Uterus (tissue), 4 donors: ENCODE data around the gene ATP10A. TPM values are rescaled to one million over a fixed set of nuclear protein-coding genes. Genes with fewer than 3 reads are reported as not detected.
A peak's percentile ranks its signal among the peaks of the same experiment; 100 is the strongest.

ENCODE experiments used
- DNase-seq, 2 donors: peaks; one replicate each; pipeline ENCODE4 v3.0.0-alpha.2; 2019 to 2020
- H3K27ac ChIP-seq, 2 donors: fragments of 200-600 bp; sonication (generic); 1 replicate in 1 of 2; 2 replicates in 1 of 2; pipeline ENCODE4 v1.5.1; 2016 to 2018
- H3K27me3 ChIP-seq, 2 donors: fragments of 200-600 bp; sonication (generic); one replicate each; pipeline ENCODE4 v1.5.1; 2018 to 2019; ENCODE audit warnings: control low read depth in 1 of 2
- H3K36me3 ChIP-seq, 2 donors: fragments of 200-600 bp; sonication (generic); one replicate each; pipeline ENCODE4 v1.5.1; 2019; ENCODE audit warnings: control low read depth in 1 of 2
- H3K4me1 ChIP-seq, 2 donors: fragments of 200-600 bp; sonication (generic); one replicate each; pipeline ENCODE4 v1.5.1; 2018 to 2019; ENCODE audit warnings: control low read depth in 1 of 2
- H3K4me3 ChIP-seq, 2 donors: fragments of 200-600 bp; sonication (generic); 1 replicate in 1 of 2; 2 replicates in 1 of 2; pipeline ENCODE4 v1.5.1; 2018 to 2019; ENCODE audit warnings: mild to moderate bottlenecking in 1 of 2
- H3K9me3 ChIP-seq, 2 donors: fragments of 200-600 bp; sonication (generic); one replicate each; pipeline ENCODE4 v1.5.1; 2019; ENCODE audit warnings: control low read depth in 1 of 2
- POLR2A ChIP-seq, 2 donors: fragments of 450-650 bp; IDR thresholded peaks; one replicate each; pipeline ENCODE4 v1.6.1; 2016; ENCODE audit warnings: antibody characterized with exemption in 2 of 2, mild to moderate bottlenecking in 1 of 2, moderate library complexity in 1 of 2
- intact Hi-C: fragments of 100-400 bp; cut with DNase I; formaldehyde crosslinking; loops from one replicate; pipeline ENCODE4 v1.15.1; 2023; ENCODE audit warnings: low total_unique reads
- total RNA-seq, 4 donors: library from RNA; depleted of rRNA in 3 of 4; stranded (reverse); fragments of >200 nt in 3 of 4; gene quantifications; one replicate each; pipeline versions ENCODE4 v1.1.0 to v1.2.4, GENCODE V29; 2014 to 2023
- TF ChIP-seq, protein P1 (sequence below), 4 experiments: fragments of 200-600 bp in 2 of 4; fragments of 450-650 bp in 2 of 4; sonication (generic) in 2 of 4; IDR thresholded peaks; one replicate each; pipeline ENCODE4 v1.5.1; 2016 to 2019; ENCODE audit warnings: antibody characterized with exemption in 4 of 4, mild to moderate bottlenecking in 2 of 4, moderate library complexity in 1 of 4
- donor health status: DM: yes; HTN: yes; CAD: no.

The ATP10A gene
- total RNA-seq, 4 donors from 2014 or later: 0.29 to 3.8 (median 2.5) TPM

GRCh38 chr15:25683415-25683814, 179.7 kb downstream of the ATP10A start:
- no peaks in the 10 kb centered on the region for H3K27me3 ChIP-seq
- no peak overlapping the region for H3K4me3 ChIP-seq
- TF ChIP-seq POLR2A (IDR thresholded peaks at IDR 0.05): no peak
- TF ChIP-seq, protein P1, sequence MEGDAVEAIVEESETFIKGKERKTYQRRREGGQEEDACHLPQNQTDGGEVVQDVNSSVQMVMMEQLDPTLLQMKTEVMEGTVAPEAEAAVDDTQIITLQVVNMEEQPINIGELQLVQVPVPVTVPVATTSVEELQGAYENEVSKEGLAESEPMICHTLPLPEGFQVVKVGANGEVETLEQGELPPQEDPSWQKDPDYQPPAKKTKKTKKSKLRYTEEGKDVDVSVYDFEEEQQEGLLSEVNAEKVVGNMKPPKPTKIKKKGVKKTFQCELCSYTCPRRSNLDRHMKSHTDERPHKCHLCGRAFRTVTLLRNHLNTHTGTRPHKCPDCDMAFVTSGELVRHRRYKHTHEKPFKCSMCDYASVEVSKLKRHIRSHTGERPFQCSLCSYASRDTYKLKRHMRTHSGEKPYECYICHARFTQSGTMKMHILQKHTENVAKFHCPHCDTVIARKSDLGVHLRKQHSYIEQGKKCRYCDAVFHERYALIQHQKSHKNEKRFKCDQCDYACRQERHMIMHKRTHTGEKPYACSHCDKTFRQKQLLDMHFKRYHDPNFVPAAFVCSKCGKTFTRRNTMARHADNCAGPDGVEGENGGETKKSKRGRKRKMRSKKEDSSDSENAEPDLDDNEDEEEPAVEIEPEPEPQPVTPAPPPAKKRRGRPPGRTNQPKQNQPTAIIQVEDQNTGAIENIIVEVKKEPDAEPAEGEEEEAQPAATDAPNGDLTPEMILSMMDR (IDR thresholded peaks at IDR 0.05): no peak
- H3K27ac ChIP-seq: peak overlapping the region; percentile 79 to 81
- H3K4me1 ChIP-seq: peaks cover 8 to 17% of the 10 kb centered on the region in 2 donors
- intact Hi-C loops: no loop called here
- peak in 1 of 2 donors; percentile 45 for DNase-seq
- no peaks in the 10 kb centered on the region for H3K9me3 ChIP-seq
- H3K36me3 ChIP-seq: no peaks in the 10 kb centered on the region

GRCh38 chr15:25682340-25682739, 180.8 kb downstream of the ATP10A start:
- TF ChIP-seq POLR2A (IDR thresholded peaks at IDR 0.05): no peak
- Histone ChIP-seq H3K4me1 (peaks cover 8 to 17% of the 10 kb centered on the region in 2 donors), H3K36me3 (no peaks in the 10 kb centered on the region), H3K27ac (no peak overlapping the region), H3K9me3 (no peaks in the 10 kb centered on the region), H3K27me3 (no peaks in the 10 kb centered on the region), H3K4me3 (no peak overlapping the region)
- intact Hi-C loops: no loop called here
- DNase-seq: peak in 1 of 2 donors; percentile 52

- no peak for DNase-seq
- intact Hi-C loops: no loop called here
- TF ChIP-seq, protein P1 (IDR thresholded peaks at IDR 0.05): no peak
- TF ChIP-seq POLR2A (IDR thresholded peaks at IDR 0.05): no peak
- Histone ChIP-seq H3K27ac (no peak overlapping the region), H3K9me3 (no peaks in the 10 kb centered on the region), H3K4me1 (peaks cover 8 to 17% of the 10 kb centered on the region in 2 donors), H3K4me3 (no peak overlapping the region), H3K27me3 (no peaks in the 10 kb centered on the region), H3K36me3 (no peaks in the 10 kb centered on the region)
These were observed 182.5 kb downstream of the ATP10A start for GRCh38 chr15:25680686-25681025.

DNA sequence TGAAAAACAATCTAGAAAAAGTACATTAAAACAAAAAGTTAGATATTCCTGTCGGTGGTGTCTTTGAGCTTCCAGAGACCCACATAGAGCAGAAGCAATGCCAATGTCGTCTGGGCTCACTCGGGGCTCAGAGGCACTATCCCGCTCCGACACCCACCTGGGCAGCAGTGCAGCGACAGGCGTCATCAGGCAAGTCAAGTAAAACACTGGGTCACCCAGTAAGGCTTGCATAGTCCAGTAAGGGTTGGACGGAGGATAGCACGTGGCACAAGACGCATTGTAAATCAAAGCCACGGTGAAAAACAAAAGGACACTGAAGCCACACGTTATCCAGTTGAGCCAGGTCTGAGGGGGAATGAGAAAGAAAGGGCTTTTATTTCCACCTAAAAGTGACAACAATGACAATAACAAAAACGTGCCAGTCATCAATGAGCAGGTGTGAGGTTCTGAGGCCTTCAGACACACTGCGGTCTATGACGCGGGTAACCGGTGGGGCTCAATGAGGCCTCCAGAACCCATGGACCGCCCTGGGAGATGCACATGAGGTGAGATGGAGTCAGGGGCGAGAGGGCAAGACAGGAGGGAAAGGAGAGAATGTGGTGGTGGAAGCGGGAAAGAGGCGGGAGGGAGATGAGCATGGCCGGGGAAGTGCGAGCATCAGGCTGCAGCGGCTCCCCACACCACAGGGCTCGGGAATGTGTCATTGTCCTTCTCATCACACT, 183.0 kb downstream of the ATP10A start:
- Histone ChIP-seq H3K9me3 (no peaks in the 10 kb centered on the region), H3K36me3 (no peaks in the 10 kb centered on the region), H3K4me1 (peaks cover 8 to 17% of the 10 kb centered on the region in 2 donors), H3K27ac (no peak overlapping the region), H3K27me3 (no peaks in the 10 kb centered on the region), H3K4me3 (no peak overlapping the region)
- intact Hi-C loops: loop anchor here (10.0 kb wide), 1 partner anchor 55 kb away; no protein-coding TSS in a partner anchor
- no peak for DNase-seq
- TF ChIP-seq, protein P1 (IDR thresholded peaks at IDR 0.05): no peak
- no peak for TF ChIP-seq POLR2A (IDR thresholded peaks at IDR 0.05)

- H3K27ac ChIP-seq: no peak overlapping the region
- H3K4me3 ChIP-seq: no peak overlapping the region
- no peaks in the 10 kb centered on the region for H3K27me3 ChIP-seq
- H3K36me3 ChIP-seq: no peaks in the 10 kb centered on the region
- H3K9me3 ChIP-seq: no peaks in the 10 kb centered on the region
- no peak for TF ChIP-seq POLR2A (IDR thresholded peaks at IDR 0.05)
- TF ChIP-seq, protein P1 (IDR thresholded peaks at IDR 0.05): no peak
- no peak for DNase-seq
- intact Hi-C loops: loop anchor here (10.0 kb wide), 1 partner anchor 55 kb away; no protein-coding TSS in a partner anchor
- peaks cover 8 to 17% of the 10 kb centered on the region in 2 donors for H3K4me1 ChIP-seq
These were observed 183.6 kb downstream of the ATP10A start for GRCh38 chr15:25679492-25679891.
